Effector memory CD4-positive, alpha-beta T cell (primary cell): Measurements from ENCODE around the gene EFHC1.

Source experiments
- DNase-seq, 3 donors: peaks; one replicate each; pipeline ENCODE4 v3.0.0-alpha.2; 2020
- H3K27ac ChIP-seq: 2 replicates; pipeline ENCODE4 v1.7.0; 2013; ENCODE audit warnings: mild to moderate bottlenecking, low read length, moderate library complexity; ENCODE audit not compliant: insufficient read depth, poor library complexity, severe bottlenecking
- H3K27me3 ChIP-seq: replicated peaks from 2 replicates; pipeline ENCODE4 v1.7.0; 2013; ENCODE audit warnings: mild to moderate bottlenecking, low read length; ENCODE audit not compliant: insufficient read depth, control insufficient read depth, poor library complexity, severe bottlenecking
- H3K36me3 ChIP-seq: 2 replicates; pipeline ENCODE4 v1.7.0; 2013; ENCODE audit warnings: mild to moderate bottlenecking, low read length, moderate library complexity; ENCODE audit not compliant: control insufficient read depth, insufficient read depth
- H3K4me1 ChIP-seq: 2 replicates; pipeline ENCODE4 v1.7.0; 2013; ENCODE audit warnings: low read length, mild to moderate bottlenecking; ENCODE audit not compliant: control insufficient read depth, insufficient read depth, poor library complexity, severe bottlenecking
- H3K4me3 ChIP-seq: 2 replicates; pipeline ENCODE4 v1.7.0; 2013; ENCODE audit warnings: low read length, low read depth, mild to moderate bottlenecking; ENCODE audit not compliant: insufficient read depth, poor library complexity, severe bottlenecking
- H3K9me3 ChIP-seq: 2 replicates; pipeline ENCODE4 v1.7.0; 2013; ENCODE audit warnings: mild to moderate bottlenecking, low read length, moderate library complexity; ENCODE audit not compliant: control insufficient read depth
- total RNA-seq, 3 donors: gene quantifications; one replicate each; lab custom pipeline; 2026; lab: John Stamatoyannopoulos, UW

EFHC1 gene, protein sequence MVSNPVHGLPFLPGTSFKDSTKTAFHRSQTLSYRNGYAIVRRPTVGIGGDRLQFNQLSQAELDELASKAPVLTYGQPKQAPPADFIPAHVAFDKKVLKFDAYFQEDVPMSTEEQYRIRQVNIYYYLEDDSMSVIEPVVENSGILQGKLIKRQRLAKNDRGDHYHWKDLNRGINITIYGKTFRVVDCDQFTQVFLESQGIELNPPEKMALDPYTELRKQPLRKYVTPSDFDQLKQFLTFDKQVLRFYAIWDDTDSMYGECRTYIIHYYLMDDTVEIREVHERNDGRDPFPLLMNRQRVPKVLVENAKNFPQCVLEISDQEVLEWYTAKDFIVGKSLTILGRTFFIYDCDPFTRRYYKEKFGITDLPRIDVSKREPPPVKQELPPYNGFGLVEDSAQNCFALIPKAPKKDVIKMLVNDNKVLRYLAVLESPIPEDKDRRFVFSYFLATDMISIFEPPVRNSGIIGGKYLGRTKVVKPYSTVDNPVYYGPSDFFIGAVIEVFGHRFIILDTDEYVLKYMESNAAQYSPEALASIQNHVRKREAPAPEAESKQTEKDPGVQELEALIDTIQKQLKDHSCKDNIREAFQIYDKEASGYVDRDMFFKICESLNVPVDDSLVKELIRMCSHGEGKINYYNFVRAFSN
- total RNA-seq: 6.6 to 8.9 (median 7.6) reads per million in 3 donors

DNA sequence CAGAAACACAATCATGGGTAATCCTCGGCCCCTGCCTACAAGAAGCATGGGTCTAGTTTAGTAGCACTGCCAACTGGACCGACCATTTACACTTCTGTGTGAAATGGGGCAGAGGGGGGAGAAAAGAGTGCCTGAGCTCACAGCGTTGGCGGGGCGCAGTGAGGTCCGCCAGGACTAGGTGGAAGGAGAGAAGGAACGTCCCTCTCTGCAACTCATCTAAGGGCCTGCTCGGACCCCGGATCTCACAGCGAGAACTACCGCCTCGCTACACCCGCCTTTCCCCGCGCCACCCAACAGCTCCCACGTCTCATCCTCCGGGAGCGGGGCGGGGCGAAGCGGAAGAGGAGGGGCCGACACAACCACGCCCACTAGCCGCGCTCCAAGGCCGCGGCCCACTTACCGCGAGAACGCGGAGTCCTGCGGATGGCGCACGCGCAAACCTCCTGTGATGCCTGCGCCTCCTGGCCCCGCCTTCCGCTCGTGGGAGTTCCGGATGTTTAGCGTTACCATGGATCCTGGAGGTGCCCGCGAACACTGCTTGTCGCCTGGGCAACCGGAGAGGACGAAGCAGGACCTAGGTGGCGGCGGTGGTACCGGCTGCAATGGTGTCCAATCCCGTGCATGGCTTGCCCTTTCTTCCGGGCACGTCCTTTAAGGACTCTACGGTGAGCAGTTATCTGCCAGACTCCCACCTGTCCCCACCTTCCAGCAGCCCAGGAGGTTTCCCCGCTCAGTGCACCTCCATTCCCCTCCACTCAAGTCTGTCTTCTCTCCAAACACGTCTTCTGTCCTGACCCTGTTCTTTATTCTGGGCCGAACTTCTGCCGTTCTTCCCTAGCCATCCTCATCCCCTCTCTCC is at the start of gene EFHC1:
EFHC1 (plus strand) TSS at position 534 of the 859 bp plus-strand sequence; CDS start at position 603, 69 bp downstream.
- peaks cover 9% of the 10 kb centered on the region for H3K4me1 ChIP-seq
- no peaks in the 10 kb centered on the region for H3K36me3 ChIP-seq
- no peaks in the 10 kb centered on the region for H3K27me3 ChIP-seq
- no peaks in the 10 kb centered on the region for H3K9me3 ChIP-seq
- peak within 1 kb of the TSS; percentile 56 for H3K27ac ChIP-seq
- H3K4me3 ChIP-seq: peak within 1 kb of the TSS; percentile 64
- peak; percentile 95 to 96 (median 96) for DNase-seq

DNA sequence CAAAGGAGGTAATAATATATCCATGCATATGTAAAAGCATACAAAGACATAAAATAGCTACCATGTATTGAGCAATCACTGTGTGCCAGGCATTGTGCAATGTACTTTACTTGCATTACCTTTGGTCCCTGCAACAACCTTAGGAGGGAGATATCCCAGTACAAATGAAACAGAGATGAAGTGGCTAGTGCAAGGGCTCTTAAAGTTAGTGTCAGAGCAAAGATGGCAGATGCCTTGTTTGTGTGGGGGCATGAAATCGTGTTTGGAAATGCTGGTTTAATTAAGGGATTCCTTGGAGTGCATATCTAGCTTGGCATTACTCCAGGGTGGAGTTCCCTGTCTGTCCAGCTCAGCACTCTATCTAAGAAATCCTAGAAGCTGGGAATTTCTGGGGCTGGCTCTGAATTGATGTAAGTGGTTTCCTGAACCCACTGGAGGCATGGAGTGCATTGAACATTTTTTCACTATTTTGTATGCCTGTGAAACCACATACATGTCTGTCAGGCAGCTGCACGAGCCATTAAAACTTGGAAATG is 48.4 kb upstream of the EFHC1 start:
- no peak overlapping the region for H3K27ac ChIP-seq

DNA sequence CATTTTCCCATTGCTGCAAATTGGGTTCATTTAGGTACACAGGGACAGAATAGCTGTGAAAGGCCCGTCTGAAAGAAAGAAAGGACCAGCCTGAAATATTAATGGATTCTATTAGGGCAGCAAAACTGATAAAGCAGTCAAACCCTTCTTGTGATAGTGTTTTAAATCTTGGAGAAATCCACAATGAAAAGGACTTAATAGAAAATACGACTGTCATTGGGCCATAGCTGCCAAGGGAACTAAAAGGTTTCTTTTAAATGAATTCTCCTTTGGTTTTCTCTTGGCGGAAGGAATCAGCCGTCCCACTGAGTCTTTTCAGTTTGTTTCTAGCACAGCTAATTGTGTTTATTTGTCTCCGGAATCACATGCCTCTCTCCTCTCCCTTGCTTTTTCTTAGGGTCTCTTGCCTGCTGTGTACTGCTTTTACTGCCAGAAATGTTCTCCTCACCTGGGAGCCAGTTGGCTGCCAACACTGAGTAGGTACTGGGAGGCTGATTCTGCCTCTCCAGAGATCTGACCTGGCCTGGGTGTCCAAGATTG is 46.9 kb upstream of the EFHC1 start:
- no peak for DNase-seq
- H3K36me3 ChIP-seq: peaks cover 3% of the 10 kb centered on the region
- H3K4me3 ChIP-seq: no peak overlapping the region
- H3K27me3 ChIP-seq: no peaks in the 10 kb centered on the region
- H3K4me1 ChIP-seq: peaks cover 26% of the 10 kb centered on the region
- no peaks in the 10 kb centered on the region for H3K9me3 ChIP-seq
- no peak overlapping the region for H3K27ac ChIP-seq

More for the DNA sequence above, 48.4 kb upstream of the EFHC1 start:
- no peaks in the 10 kb centered on the region for H3K27me3 ChIP-seq
- no peak overlapping the region for H3K4me3 ChIP-seq
- H3K36me3 ChIP-seq: peaks cover 3% of the 10 kb centered on the region
- peaks cover 12% of the 10 kb centered on the region for H3K4me1 ChIP-seq
- no peaks in the 10 kb centered on the region for H3K9me3 ChIP-seq
- no peak for DNase-seq

DNA sequence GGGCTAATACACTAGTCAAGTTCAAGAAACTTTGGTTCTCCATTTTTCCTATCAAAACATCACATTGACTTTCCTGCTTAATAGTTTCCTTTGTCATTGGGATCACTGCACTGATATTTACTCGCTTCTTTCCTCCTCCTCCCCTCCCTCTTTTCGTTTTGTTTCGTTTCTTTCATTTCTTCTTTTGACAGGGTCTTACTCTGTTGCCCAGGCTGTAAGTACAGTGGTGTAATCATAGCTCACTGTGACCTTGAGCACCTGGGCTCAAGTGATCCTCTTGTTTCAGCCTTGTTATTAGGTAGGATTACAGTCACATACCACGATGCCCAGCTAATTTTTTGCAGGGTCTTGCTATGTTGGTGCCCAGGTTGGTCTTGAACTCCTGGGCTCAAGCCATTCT is 45.9 kb upstream of the EFHC1 start:
- no peak overlapping the region for H3K4me3 ChIP-seq
- no peak for DNase-seq
- no peaks in the 10 kb centered on the region for H3K27me3 ChIP-seq
- peaks cover 27% of the 10 kb centered on the region for H3K4me1 ChIP-seq
- H3K27ac ChIP-seq: no peak overlapping the region
- peaks cover 3% of the 10 kb centered on the region for H3K36me3 ChIP-seq
- H3K9me3 ChIP-seq: no peaks in the 10 kb centered on the region

DNA sequence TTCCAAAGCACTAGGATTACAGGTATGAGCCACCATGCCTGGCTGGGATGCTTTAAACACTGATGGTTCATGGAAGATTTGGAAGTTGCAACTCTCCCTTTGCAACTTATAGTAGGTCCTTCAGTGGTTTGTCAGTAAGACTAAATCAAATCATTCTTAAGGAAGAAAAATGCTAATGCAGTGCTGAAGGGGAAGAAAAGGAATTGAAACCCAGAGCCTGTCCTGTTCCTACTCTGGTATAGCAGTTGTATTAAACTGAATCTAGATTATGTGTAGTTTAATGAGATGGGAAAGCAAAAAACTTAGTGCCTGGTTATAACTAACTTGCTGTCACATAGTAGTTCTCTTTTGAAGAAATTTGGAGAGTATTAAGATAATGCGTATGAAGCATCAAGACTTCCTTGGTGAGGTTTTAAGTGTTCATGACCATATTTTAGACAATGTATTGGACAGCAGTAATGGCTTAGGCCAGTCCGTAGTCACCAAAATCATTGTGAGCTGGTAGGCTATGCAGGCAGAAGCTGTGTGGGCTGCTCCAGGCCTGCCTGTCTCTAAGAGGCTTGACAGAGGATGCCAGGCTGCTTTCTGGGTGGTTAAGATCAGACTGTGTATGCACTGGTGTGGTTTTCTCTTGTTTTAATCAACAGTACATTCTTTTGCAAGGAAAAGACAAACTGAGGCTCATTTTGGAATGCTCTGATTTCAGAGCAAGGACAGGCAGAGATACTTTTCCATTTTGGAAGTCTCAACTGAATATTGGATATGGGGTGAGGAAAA is 44.2 kb upstream of the EFHC1 start:
- Histone ChIP-seq H3K27ac (peak overlapping the region; percentile 52), H3K4me3 (no peak overlapping the region), H3K36me3 (no peaks in the 10 kb centered on the region), H3K27me3 (no peaks in the 10 kb centered on the region), H3K4me1 (peaks cover 34% of the 10 kb centered on the region), H3K9me3 (no peaks in the 10 kb centered on the region)
- DNase-seq: no peak

DNA sequence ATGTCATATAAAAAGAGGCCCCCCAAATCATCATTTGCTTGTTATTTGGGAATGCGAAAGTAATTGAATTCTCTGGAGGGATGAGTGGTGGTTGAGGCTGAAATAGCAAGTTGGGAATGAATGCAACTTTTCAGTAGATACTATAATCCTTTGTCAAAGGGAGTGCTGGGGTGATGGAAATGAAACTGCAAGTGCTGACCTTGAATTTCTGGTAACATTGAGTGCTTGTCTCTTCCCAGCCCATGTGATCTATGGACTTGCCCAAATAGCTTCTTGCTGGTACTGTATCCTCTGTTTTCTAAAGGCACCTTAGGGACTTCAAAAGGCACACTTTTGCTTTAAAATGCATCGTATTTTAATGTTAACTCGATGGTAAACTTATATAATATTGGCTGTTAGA is 43.4 kb upstream of the EFHC1 start:
- H3K27me3 ChIP-seq: no peaks in the 10 kb centered on the region
- DNase-seq: no peak
- H3K4me1 ChIP-seq: peaks cover 40% of the 10 kb centered on the region
- no peaks in the 10 kb centered on the region for H3K9me3 ChIP-seq
- H3K27ac ChIP-seq: no peak overlapping the region
- H3K36me3 ChIP-seq: no peaks in the 10 kb centered on the region
- H3K4me3 ChIP-seq: no peak overlapping the region

DNA sequence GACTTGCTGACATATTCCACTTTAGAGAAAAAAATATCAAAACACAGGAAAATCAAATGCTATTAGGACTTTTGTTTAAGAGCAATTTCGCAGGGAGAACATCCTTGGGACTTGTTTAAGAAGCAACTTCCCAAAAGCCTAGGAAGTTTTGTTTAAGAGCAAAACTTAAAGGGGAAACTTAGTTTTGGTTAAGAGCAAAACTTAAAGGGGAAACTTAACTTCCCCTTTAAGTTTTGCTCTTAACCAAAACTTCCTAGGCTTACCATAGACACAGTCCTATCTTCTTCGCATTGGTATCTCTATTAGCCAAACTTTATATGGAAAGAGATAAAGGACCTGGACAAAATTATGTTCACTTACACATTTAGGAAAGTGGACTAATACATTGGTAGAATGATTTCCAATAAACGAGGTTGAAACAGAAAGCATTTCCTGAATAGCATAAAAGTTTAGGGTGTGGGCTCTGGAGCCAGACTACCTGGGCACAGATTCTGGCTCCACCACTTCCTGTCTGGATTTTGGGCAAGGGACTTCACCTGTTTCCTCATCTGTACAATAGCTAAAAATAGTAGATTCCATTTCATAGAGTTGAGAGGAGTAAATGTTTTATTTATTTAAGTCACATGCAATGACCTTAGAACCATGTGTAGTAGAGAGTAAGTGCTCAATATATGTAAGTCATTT is 42.5 kb upstream of the EFHC1 start:
- H3K4me1 ChIP-seq: peaks cover 40% of the 10 kb centered on the region

DNA sequence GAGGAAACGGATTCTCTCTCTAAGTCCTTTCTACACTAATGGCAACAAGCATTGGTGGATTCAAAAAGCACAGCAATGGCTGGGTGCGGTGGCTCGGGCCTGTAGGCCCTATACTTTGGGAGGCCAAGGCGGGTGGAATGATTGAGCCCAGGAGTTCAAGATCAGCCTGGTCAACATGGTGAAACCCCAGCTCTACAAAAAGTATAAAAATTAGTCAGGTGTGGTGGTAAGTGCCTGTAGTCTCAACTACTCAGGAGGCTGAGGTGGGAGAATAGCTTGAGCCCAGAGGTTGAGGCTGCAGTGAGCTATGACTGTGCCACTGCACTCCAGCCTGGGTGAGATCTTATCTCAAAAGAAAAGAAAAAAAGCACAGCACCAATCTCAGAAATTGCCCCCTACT is 38.9 kb upstream of the EFHC1 start:
- Histone ChIP-seq H3K4me3 (no peak overlapping the region), H3K27ac (no peak overlapping the region), H3K27me3 (no peaks in the 10 kb centered on the region), H3K9me3 (no peaks in the 10 kb centered on the region), H3K4me1 (peaks cover 32% of the 10 kb centered on the region), H3K36me3 (no peaks in the 10 kb centered on the region)
- DNase-seq: no peak

More for the DNA sequence above, 42.5 kb upstream of the EFHC1 start:
- no peaks in the 10 kb centered on the region for H3K36me3 ChIP-seq
- peak overlapping the region; percentile 33 for H3K27ac ChIP-seq
- no peaks in the 10 kb centered on the region for H3K9me3 ChIP-seq
- no peak overlapping the region for H3K4me3 ChIP-seq
- H3K27me3 ChIP-seq: no peaks in the 10 kb centered on the region
- no peak for DNase-seq
